ENCODE results near the gene PTTG1. TPM values are rescaled to one million over a fixed set of nuclear protein-coding genes. Genes with fewer than 3 reads are reported as not detected.

PTTG1 gene
- total RNA-seq, 1 experiment from 2014 or later = 262 TPM

GRCh38 chr5:160460377-160461049, 38.9 kb downstream of the PTTG1 start:
- intact Hi-C loops (cut with micrococcal nuclease; ENCODE audit: unreplicated experiment) = no loop called here
- TF ChIP-seq CTCF (conservative IDR thresholded peaks at IDR 0.05) = no peak; the same call in 1 of the 2 replicates
- TF ChIP-seq EZH2 (IDR thresholded peaks at IDR 0.05; ENCODE audit: low read depth) = no peak
- Histone ChIP-seq H4K20me1 (ENCODE audit: insufficient read depth) (no peaks in the 10 kb centered on the region), H3K4me2 (no peak overlapping the region), H3K27me3 (ENCODE audit: insufficient read depth, low read depth) (no peaks in the 10 kb centered on the region), H3K4me1 (replicated peaks; ENCODE audit: insufficient read depth) (peaks cover 20% of the 10 kb centered on the region), H2AFZ (no peak overlapping the region), H3K79me2 (ENCODE audit: low read depth) (no peaks in the 10 kb centered on the region), H3F3A (ENCODE audit: insufficient read depth, low read depth) (peaks cover 9% of the 10 kb centered on the region; the same call in 1 of the 2 replicates), H3K4me3 (no peak overlapping the region), H3K27ac (no peak overlapping the region), H3K9me2 (ENCODE audit: insufficient read depth) (no peaks in the 10 kb centered on the region), H3K9me3 (ENCODE audit: insufficient read depth, low read depth) (no peaks in the 10 kb centered on the region), H3K36me3 (ENCODE audit: low read depth) (no peaks in the 10 kb centered on the region)
- POLR2A ChIA-PET (ENCODE audit: unreplicated experiment) = no interaction called here
- CTCF ChIA-PET = no interaction called here
- no TSS peak for BruUV-seq (replicated peaks)
- DNase-seq = no peak

- CTCF ChIA-PET = no interaction called here
These were observed 39.7 kb downstream of the PTTG1 start for GRCh38 chr5:160461378-160461777.

GRCh38 chr5:160462167-160462566, 40.5 kb downstream of the PTTG1 start:
- Histone ChIP-seq H3K4me2 (no peak overlapping the region), H3K27ac (no peak overlapping the region), H3K9me2 (ENCODE audit: insufficient read depth) (no peaks in the 10 kb centered on the region), H4K20me1 (ENCODE audit: insufficient read depth) (no peaks in the 10 kb centered on the region), H3K79me2 (ENCODE audit: low read depth) (no peaks in the 10 kb centered on the region), H3K27me3 (ENCODE audit: insufficient read depth, low read depth) (no peaks in the 10 kb centered on the region), H3F3A (ENCODE audit: insufficient read depth, low read depth) (peaks cover 9% of the 10 kb centered on the region; the same call in 1 of the 2 replicates), H2AFZ (no peak overlapping the region), H3K9me3 (ENCODE audit: insufficient read depth, low read depth) (no peaks in the 10 kb centered on the region), H3K4me3 (no peak overlapping the region), H3K36me3 (ENCODE audit: low read depth) (no peaks in the 10 kb centered on the region), H3K4me1 (replicated peaks; ENCODE audit: insufficient read depth) (peaks cover 20% of the 10 kb centered on the region)
- ChIA-PET POLR2A (ENCODE audit: unreplicated experiment) (no interaction called here), CTCF (no interaction called here)
- intact Hi-C loops (cut with micrococcal nuclease; ENCODE audit: unreplicated experiment) = no loop called here
- TF ChIP-seq EZH2 (IDR thresholded peaks at IDR 0.05; ENCODE audit: low read depth) = no peak
- DNase-seq = no peak
- no TSS peak for BruUV-seq (replicated peaks)

More at GRCh38 chr5:160461378-160461777, 39.7 kb downstream of the PTTG1 start:
- no peak overlapping the region for H3K4me3 ChIP-seq
- no TSS peak for BruUV-seq (replicated peaks)
- DNase-seq = no peak
- H3K27me3 ChIP-seq (ENCODE audit: insufficient read depth, low read depth) = no peaks in the 10 kb centered on the region
- no peaks in the 10 kb centered on the region for H3K9me2 ChIP-seq (ENCODE audit: insufficient read depth)
- peaks cover 9% of the 10 kb centered on the region; the same call in 1 of the 2 replicates for H3F3A ChIP-seq (ENCODE audit: insufficient read depth, low read depth)
- TF ChIP-seq EZH2 (IDR thresholded peaks at IDR 0.05; ENCODE audit: low read depth) = no peak
- no peak for TF ChIP-seq CTCF (conservative IDR thresholded peaks at IDR 0.05)
- H3K36me3 ChIP-seq (ENCODE audit: low read depth) = no peaks in the 10 kb centered on the region
- H3K4me1 ChIP-seq (replicated peaks; ENCODE audit: insufficient read depth) = peaks cover 20% of the 10 kb centered on the region
- no peaks in the 10 kb centered on the region for H3K9me3 ChIP-seq (ENCODE audit: insufficient read depth, low read depth)
- no peaks in the 10 kb centered on the region for H4K20me1 ChIP-seq (ENCODE audit: insufficient read depth)
- no peak overlapping the region for H3K4me2 ChIP-seq
- no peaks in the 10 kb centered on the region for H3K79me2 ChIP-seq (ENCODE audit: low read depth)
- intact Hi-C loops (cut with micrococcal nuclease; ENCODE audit: unreplicated experiment) = no loop called here
- no peak overlapping the region for H3K27ac ChIP-seq
- no peak overlapping the region for H2AFZ ChIP-seq
- POLR2A ChIA-PET (ENCODE audit: unreplicated experiment) = no interaction called here

DNA sequence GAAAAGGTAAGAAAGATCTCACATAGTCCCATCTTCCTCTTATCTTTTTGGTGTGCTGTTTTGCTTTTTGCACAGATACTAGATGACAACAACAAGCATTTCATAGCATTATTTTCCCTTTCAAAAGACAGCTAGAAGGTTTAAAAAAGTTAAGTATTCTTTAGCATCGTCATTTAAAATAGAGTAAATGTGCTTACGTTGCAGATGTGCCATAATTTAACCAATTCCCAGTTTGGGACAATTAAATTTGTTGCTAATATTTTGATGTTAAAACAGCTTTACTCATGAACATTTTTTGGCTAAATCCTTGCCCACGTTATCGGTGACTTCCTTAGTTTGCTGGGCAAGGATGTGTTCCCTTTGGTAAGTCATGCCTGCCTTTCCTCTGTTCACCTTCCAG, 41.6 kb downstream of the PTTG1 start:
- no peaks in the 10 kb centered on the region for H4K20me1 ChIP-seq (ENCODE audit: insufficient read depth)
- no TSS peak for BruUV-seq (replicated peaks)
- no peaks in the 10 kb centered on the region for H3K79me2 ChIP-seq (ENCODE audit: low read depth)
- ChIA-PET POLR2A (ENCODE audit: unreplicated experiment) (no interaction called here), CTCF (no interaction called here)
- H3K9me3 ChIP-seq (ENCODE audit: insufficient read depth, low read depth) = no peaks in the 10 kb centered on the region
- intact Hi-C loops (cut with micrococcal nuclease; ENCODE audit: unreplicated experiment) = no loop called here
- peak overlapping the region; percentile 57 for H3K4me2 ChIP-seq
- no peak overlapping the region for H2AFZ ChIP-seq
- H3K36me3 ChIP-seq (ENCODE audit: low read depth) = no peaks in the 10 kb centered on the region
- H3K9me2 ChIP-seq (ENCODE audit: insufficient read depth) = no peaks in the 10 kb centered on the region
- peaks cover 20% of the 10 kb centered on the region for H3K4me1 ChIP-seq (replicated peaks; ENCODE audit: insufficient read depth)
- no peak overlapping the region for H3K4me3 ChIP-seq
- H3K27me3 ChIP-seq (ENCODE audit: insufficient read depth, low read depth) = no peaks in the 10 kb centered on the region
- H3K27ac ChIP-seq = no peak overlapping the region
- no peak for DNase-seq
- H3F3A ChIP-seq (ENCODE audit: insufficient read depth, low read depth) = peaks cover 9% of the 10 kb centered on the region; the same call in 1 of the 2 replicates
- TF ChIP-seq EZH2 (IDR thresholded peaks at IDR 0.05; ENCODE audit: low read depth) = no peak

Data from PC-9 (cell line).